NT2/D1 (cell line): ENCODE data around the gene KIF6.

ENCODE experiments used
- DNase-seq: peaks from one replicate; pipeline ENCODE4 v3.0.0-alpha.2; 2011; ENCODE audit warnings: low read depth, low spot score
- H3K27me3 ChIP-seq: 2 replicates; pipeline ENCODE4 v1.6.0; 2011; ENCODE audit warnings: mild to moderate bottlenecking; ENCODE audit not compliant: insufficient read length, insufficient read depth
- H3K36me3 ChIP-seq: 2 replicates; pipeline ENCODE4 v1.6.1; 2011; ENCODE audit warnings: mild to moderate bottlenecking, low read length, mixed read lengths; ENCODE audit not compliant: insufficient read depth, insufficient read length
- H3K4me1 ChIP-seq: 2 replicates; pipeline ENCODE4 v1.5.1; 2011; ENCODE audit not compliant: insufficient read depth, insufficient read length
- H3K4me3 ChIP-seq: 2 replicates; pipeline ENCODE4 v1.5.1; 2011; ENCODE audit warnings: low read depth; ENCODE audit not compliant: insufficient read length
- H3K9ac ChIP-seq: 2 replicates; pipeline ENCODE4 v1.6.0; 2011; ENCODE audit warnings: low read depth; ENCODE audit not compliant: insufficient read length
- H3K9me3 ChIP-seq: 2 replicates; pipeline ENCODE4 v1.5.1; 2011; ENCODE audit warnings: mild to moderate bottlenecking, low read length; ENCODE audit not compliant: insufficient read depth
- SUZ12 ChIP-seq: IDR thresholded peaks from 2 replicates; pipeline ENCODE4 v1.6.1; 2011; ENCODE audit not compliant: insufficient read length, insufficient read depth; ENCODE audit errors: extremely low read depth
- YY1 ChIP-seq: IDR thresholded peaks from 2 replicates; pipeline ENCODE4 v1.6.1; 2011; ENCODE audit not compliant: insufficient read length, insufficient read depth
- ZNF274 ChIP-seq: IDR thresholded peaks from 2 replicates; pipeline ENCODE4 v1.6.1; 2011; ENCODE audit warnings: mild to moderate bottlenecking, low read depth, low read length

The KIF6 gene

GRCh38 chr6:39476151-39476550, 249.1 kb downstream of the KIF6 start:
- no peak for DNase-seq
- Histone ChIP-seq H3K36me3 (no peaks in the 10 kb centered on the region), H3K4me1 (no peaks in the 10 kb centered on the region), H3K9me3 (no peaks in the 10 kb centered on the region), H3K4me3 (no peak overlapping the region), H3K9ac (no peak overlapping the region), H3K27me3 (no peaks in the 10 kb centered on the region)
- TF ChIP-seq YY1 = no peak
- TF ChIP-seq SUZ12 = no peak
- TF ChIP-seq ZNF274 = no peak

- no peak for DNase-seq
- H3K4me3 ChIP-seq = no peak overlapping the region
- no peaks in the 10 kb centered on the region for H3K4me1 ChIP-seq
- no peak for TF ChIP-seq SUZ12
- TF ChIP-seq YY1 = no peak
- no peak for TF ChIP-seq ZNF274
- H3K9me3 ChIP-seq = 0 out of 2 replicates have a peak, but pooled peaks cover 3% of the 10 kb centered on the region
- no peak overlapping the region for H3K9ac ChIP-seq
- no peaks in the 10 kb centered on the region for H3K27me3 ChIP-seq
- H3K36me3 ChIP-seq = no peaks in the 10 kb centered on the region
These were observed 253.1 kb downstream of the KIF6 start for GRCh38 chr6:39471954-39472659.

DNA sequence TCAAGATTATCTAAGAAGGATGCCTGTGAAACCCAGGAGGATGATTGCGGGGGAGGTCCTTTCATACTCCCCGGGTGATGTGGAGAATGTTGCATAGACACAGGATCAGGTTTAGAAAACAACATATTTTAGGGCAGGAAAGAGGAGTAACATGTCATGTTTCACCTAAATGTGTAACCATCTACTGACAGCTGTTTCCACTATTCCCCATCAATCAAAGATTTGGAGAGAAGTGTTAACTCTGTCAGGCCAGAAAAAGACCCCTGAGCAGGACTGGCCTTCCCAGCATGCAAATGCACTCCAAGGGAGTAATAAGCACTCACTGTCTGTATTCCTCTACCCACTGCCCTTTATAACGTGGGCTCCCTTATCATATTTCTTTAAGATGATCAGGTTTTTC, 254.7 kb downstream of the KIF6 start:
- DNase-seq = no peak
- TF ChIP-seq ZNF274 (no peak), SUZ12 (no peak), YY1 (no peak)
- H3K9ac ChIP-seq = no peak overlapping the region
- no peaks in the 10 kb centered on the region for H3K36me3 ChIP-seq
- no peak overlapping the region for H3K4me3 ChIP-seq
- H3K27me3 ChIP-seq = no peaks in the 10 kb centered on the region
- 0 out of 2 replicates have a peak, but pooled peaks cover 3% of the 10 kb centered on the region for H3K9me3 ChIP-seq
- H3K4me1 ChIP-seq = no peaks in the 10 kb centered on the region

GRCh38 chr6:39468385-39468784, 256.8 kb downstream of the KIF6 start:
- H3K9me3 ChIP-seq = 0 out of 2 replicates have a peak, but pooled peaks cover 3% of the 10 kb centered on the region
- no peak overlapping the region for H3K4me3 ChIP-seq
- TF ChIP-seq ZNF274 (no peak), SUZ12 (no peak), YY1 (no peak)
- no peaks in the 10 kb centered on the region for H3K4me1 ChIP-seq
- no peaks in the 10 kb centered on the region for H3K36me3 ChIP-seq
- H3K27me3 ChIP-seq = no peaks in the 10 kb centered on the region
- H3K9ac ChIP-seq = no peak overlapping the region
- DNase-seq = no peak

- Histone ChIP-seq H3K4me1 (no peaks in the 10 kb centered on the region), H3K9ac (no peak overlapping the region), H3K27me3 (no peaks in the 10 kb centered on the region), H3K4me3 (no peak overlapping the region), H3K36me3 (no peaks in the 10 kb centered on the region), H3K9me3 (0 out of 2 replicates have a peak, but pooled peaks cover 3% of the 10 kb centered on the region)
- no peak for DNase-seq
- no peak for TF ChIP-seq YY1
These were observed 258.6 kb downstream of the KIF6 start for GRCh38 chr6:39466631-39467030.

- H3K4me3 ChIP-seq = no peak overlapping the region
- no peaks in the 10 kb centered on the region for H3K4me1 ChIP-seq
- H3K9ac ChIP-seq = no peak overlapping the region
- no peak for DNase-seq
- H3K36me3 ChIP-seq = no peaks in the 10 kb centered on the region
- H3K9me3 ChIP-seq = 0 out of 2 replicates have a peak, but pooled peaks cover 3% of the 10 kb centered on the region
- H3K27me3 ChIP-seq = no peaks in the 10 kb centered on the region
- TF ChIP-seq YY1 = no peak
- no peak for TF ChIP-seq ZNF274
- TF ChIP-seq SUZ12 = no peak
These were observed 259.7 kb downstream of the KIF6 start for GRCh38 chr6:39465539-39465938.

- H3K9me3 ChIP-seq = 0 out of 2 replicates have a peak, but pooled peaks cover 3% of the 10 kb centered on the region
- no peak overlapping the region for H3K9ac ChIP-seq
- TF ChIP-seq SUZ12 = no peak
- no peak for TF ChIP-seq YY1
- TF ChIP-seq ZNF274 = no peak
- H3K4me1 ChIP-seq = no peaks in the 10 kb centered on the region
- DNase-seq = no peak
- no peaks in the 10 kb centered on the region for H3K36me3 ChIP-seq
- no peaks in the 10 kb centered on the region for H3K27me3 ChIP-seq
- H3K4me3 ChIP-seq = no peak overlapping the region
These were observed 261.1 kb downstream of the KIF6 start for GRCh38 chr6:39464067-39464466.
